Right kidney (tissue), 1 donor: ENCODE data around the gene RNF123.
"Not testable (repeated sequence)": the region's sequence is repeated elsewhere in the genome, so short reads cannot be mapped to it uniquely, and the experiment has no call there.

Experiments
- DNase-seq: peaks from one replicate; pipeline ENCODE4 v3.0.0-alpha.2; 2016

Gene RNF123

GRCh38 chr3:49680493-49681231, 8.7 kb upstream of the RNF123 start:
- no peak for DNase-seq

GRCh38 chr3:49681232-49681522, 8.2 kb upstream of the RNF123 start:
- DNase-seq, result no peak

- no peak for DNase-seq
These were observed 7.8 kb upstream of the RNF123 start for GRCh38 chr3:49681543-49681942.

GRCh38 chr3:49683162-49683561, 6.2 kb upstream of the RNF123 start:
- DNase-seq, result no peak

- not testable (repeated sequence) for DNase-seq
These were observed 4.9 kb upstream of the RNF123 start for GRCh38 chr3:49684453-49684852.

- not testable (repeated sequence) for DNase-seq
These were observed 4.3 kb upstream of the RNF123 start for GRCh38 chr3:49685103-49685502.

GRCh38 chr3:49685846-49686245, 3.5 kb upstream of the RNF123 start:
- DNase-seq, result not testable (repeated sequence)

GRCh38 chr3:49686346-49686745, 3.0 kb upstream of the RNF123 start:
- DNase-seq, result peak; percentile 73

- peak; percentile 78 for DNase-seq
These were observed 2.5 kb upstream of the RNF123 start for GRCh38 chr3:49686769-49687423.

GRCh38 chr3:49687424-49687795, 1.9 kb upstream of the RNF123 start:
- not testable (repeated sequence) for DNase-seq

GRCh38 chr3:49688338-49689045, 865 bp upstream of the RNF123 start:
- DNase-seq, result peak; percentile 40

- DNase-seq, result not testable (repeated sequence)
These were observed 709 bp downstream of the RNF123 start for GRCh38 chr3:49689908-49690624.

GRCh38 chr3:49690856-49691255, 1.5 kb downstream of the RNF123 start:
- DNase-seq, result not testable (repeated sequence)

GRCh38 chr3:49691481-49691880, 2.1 kb downstream of the RNF123 start:
- DNase-seq, result not testable (repeated sequence)

GRCh38 chr3:49694409-49695070, 5.2 kb downstream of the RNF123 start:
- DNase-seq, result not testable (repeated sequence)

- DNase-seq, result not testable (repeated sequence)
These were observed 6.1 kb downstream of the RNF123 start for GRCh38 chr3:49695350-49696015.

GRCh38 chr3:49699281-49699979, 10.1 kb downstream of the RNF123 start:
- no peak for DNase-seq

GRCh38 chr3:49700014-49700413, 10.7 kb downstream of the RNF123 start:
- DNase-seq, result no peak

- DNase-seq, result no peak
These were observed 11.2 kb downstream of the RNF123 start for GRCh38 chr3:49700453-49701128.

- DNase-seq, result no peak
These were observed 12.2 kb downstream of the RNF123 start for GRCh38 chr3:49701388-49702077.
